HG02623 (cell line): Measurements from ENCODE around the gene HLA-G.
"Not testable (repeated sequence)": the region's sequence is repeated elsewhere in the genome, so short reads cannot be mapped to it uniquely, and the experiment has no call there.

ENCODE experiments used
- ATAC-seq: cut with Tn5 transposase; IDR thresholded peaks from one replicate; pipeline ENCODE4 v1.9.1; 2021; ENCODE audit warnings: moderate library complexity; ENCODE audit not compliant: unreplicated experiment

The HLA-G gene

GRCh38 chr6:29827579-29828470, at the start of gene HLA-G:
Gene HLA-G, plus strand, starts transcription at chr6:29827825. Its CDS starts 20 bp downstream, at chr6:29827845.
- ATAC-seq = no peak

DNA sequence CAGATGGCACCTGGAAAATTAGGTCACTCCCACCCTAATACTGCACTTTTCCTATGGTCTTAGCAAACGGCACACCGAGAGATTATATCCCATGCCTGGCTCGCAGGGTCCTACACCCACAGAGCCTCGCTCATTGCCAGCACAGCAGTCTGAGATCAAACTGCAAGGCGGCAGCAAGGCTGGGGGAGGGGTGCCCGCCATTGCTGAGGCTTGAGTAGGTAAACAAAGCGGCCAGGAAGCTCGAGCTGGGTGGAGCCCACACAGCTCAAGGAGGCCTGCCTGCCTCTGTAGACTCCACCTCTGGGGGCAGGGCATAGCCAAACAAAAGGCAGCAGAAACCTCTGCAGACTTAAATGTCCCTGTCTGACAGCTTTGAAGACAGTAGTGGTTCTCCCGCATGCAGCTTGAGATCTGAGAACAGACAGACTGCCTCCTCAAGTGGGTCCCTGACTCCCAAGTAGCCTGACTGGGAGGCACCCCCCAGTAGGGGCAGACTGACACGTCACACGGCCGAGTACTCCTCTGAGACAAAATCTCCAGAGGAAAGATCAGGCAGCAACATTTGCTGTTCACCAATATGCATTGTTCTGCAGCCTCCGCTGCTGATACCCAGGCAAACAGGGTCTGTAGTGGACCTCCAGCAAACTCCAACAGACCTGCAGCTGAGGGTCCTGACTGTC, 47.5 kb upstream of the HLA-G start:
- ATAC-seq = not testable (repeated sequence)

DNA sequence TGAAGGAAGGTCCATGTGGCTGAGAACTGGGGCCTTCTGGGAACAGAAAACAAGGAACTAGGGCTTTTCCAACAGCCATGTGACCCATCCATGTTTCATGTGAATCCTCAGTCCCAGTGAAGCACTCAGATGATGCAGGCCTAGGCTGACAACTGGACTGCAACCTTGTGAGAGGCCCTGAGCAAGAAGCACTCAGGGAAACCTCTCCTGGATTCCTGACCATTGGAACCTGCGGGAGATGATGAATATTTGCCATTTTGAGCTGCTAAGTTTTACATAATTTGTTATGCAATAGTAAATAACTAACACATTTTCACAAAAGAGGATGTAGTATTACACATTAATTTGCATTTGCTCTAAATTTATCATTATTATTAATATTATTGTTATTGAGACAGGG, 38.4 kb upstream of the HLA-G start:
- no peak for ATAC-seq

DNA sequence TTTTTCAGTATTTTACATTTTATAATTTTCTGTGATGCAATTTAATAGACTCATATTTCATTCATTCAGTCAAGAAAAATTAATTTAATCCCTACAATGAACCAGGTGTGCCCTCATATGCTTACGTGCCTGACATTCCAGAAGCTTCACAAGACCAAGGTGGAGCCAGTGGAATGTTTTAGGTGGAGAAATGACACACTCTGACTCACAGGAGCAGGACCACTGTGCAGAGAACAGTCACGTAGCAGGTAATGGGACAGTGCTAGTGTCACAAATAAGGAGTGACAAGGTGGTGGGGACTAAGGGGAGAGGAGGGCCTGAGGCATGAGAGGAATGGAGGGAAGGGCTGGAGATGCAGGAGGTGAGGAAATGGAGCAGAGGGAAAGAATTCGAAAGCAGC, 37.0 kb upstream of the HLA-G start:
- ATAC-seq = no peak

GRCh38 chr6:29791162-29791561, 36.5 kb upstream of the HLA-G start:
- ATAC-seq = no peak

DNA sequence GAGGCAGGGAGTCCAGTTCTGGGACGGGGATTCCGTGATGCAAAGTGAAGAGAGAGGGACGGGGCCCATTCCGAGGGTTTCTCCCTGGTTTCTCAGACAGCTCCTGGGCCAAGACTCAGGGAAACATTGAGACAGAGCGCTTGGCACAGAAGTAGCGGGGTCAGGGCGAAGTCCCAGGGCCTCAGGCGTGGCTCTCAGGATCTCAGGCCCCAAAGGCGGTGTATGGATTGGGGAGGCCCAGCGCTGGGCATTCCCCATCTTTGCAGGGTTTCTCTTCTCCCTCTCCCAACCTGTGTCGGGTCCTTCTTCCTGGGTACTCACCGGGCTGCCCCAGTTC, 35.9 kb upstream of the HLA-G start:
- no peak for ATAC-seq

- ATAC-seq = no peak
These were observed 35.2 kb upstream of the HLA-G start for GRCh38 chr6:29792123-29793035.

DNA sequence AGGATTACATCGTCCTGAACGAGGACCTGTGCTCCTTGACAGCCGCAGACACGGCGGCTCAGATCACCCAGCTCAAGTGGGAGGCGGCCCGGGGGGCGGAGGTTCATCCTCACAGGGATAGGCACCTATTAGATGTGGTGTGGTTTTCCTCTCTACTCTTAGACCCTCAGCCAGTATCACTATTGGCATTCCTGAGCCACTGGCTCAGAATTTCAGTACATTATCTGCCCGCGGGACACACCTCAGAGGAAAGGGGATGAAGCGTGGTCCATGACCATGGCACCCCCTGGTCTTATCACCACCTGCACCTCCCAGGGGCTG, 34.6 kb upstream of the HLA-G start:
- ATAC-seq = no peak

DNA sequence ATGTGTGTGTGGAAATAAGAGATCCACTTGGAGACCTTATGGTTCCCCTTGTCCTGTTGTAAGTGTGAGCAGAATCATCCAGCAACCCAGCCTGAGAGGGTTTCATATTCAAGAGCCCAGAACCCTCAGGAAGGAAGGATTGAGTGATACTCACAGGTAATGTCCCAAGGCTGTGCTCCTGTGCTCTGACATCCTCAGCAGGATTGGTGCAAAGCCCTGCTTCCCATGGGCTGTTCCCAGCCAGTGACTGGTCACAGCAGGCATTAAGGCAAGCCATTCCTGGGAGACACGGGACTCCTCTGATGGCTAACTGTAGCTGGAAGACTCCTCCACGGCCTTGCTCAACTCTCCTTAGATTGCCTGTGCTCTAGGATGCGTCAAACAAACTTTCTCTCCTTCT, 33.8 kb upstream of the HLA-G start:
- no peak for ATAC-seq

GRCh38 chr6:29796026-29796425, 31.6 kb upstream of the HLA-G start:
- ATAC-seq = no peak

DNA sequence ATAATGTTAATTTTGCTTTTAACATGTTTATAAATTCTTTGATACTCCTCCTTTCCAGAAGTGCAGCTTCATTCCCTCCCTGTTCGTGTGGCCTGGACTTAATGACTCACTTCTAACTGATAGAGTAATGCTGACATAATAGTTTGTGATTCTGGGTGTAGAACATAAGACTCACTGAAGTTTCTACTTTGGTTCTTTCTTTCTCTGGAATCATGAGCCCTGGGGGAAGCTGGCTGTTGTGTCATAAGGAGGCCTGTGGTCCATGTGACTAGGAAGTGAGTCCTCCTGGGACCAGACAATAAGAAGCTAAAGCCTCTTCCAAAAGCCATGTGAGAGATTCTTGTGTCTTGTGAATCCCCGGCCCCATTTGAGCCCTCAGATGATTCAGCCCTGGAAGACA, 30.5 kb upstream of the HLA-G start:
- ATAC-seq = no peak

DNA sequence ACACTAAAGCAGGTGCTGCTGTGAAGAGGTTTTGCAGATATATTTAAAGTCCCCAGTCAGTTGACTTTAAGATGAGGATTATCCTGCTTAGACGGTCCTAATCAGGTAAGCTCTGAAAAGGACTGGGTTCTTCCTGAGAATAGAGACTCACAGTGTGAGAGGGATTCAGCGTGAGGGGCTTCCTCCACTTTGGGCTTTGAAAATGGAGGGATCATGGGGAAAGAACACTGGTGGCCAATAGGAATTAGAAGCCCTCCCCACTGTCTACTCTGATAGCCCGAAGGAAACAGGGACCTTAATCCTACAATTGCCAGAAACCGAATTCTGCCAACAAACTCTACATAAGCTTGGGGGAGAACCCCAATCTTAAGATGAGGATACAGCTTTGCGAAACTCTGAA, 29.7 kb upstream of the HLA-G start:
- no peak for ATAC-seq

GRCh38 chr6:29800254-29800653, 27.4 kb upstream of the HLA-G start:
- no peak for ATAC-seq

- ATAC-seq = no peak
These were observed 21.2 kb upstream of the HLA-G start for GRCh38 chr6:29806387-29806786.

DNA sequence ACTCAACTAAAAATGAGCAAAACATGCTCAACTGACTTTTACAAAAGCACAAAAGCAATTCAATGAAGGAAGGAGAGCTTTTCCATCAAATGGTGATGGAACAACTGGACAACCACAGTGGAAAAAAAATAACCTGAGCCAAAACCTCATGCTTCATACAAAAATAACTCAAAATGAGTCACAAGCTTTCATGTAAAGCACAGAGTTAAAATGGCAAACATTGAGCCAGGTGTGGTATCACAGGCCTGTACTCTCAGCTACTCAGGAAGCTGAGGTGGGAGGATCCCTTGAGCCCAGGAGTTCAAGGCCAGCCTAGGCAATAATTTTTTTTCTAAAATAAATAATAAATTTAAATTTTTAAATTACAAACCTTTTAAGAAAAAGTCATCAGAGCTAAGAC, 18.4 kb upstream of the HLA-G start:
- no peak for ATAC-seq

DNA sequence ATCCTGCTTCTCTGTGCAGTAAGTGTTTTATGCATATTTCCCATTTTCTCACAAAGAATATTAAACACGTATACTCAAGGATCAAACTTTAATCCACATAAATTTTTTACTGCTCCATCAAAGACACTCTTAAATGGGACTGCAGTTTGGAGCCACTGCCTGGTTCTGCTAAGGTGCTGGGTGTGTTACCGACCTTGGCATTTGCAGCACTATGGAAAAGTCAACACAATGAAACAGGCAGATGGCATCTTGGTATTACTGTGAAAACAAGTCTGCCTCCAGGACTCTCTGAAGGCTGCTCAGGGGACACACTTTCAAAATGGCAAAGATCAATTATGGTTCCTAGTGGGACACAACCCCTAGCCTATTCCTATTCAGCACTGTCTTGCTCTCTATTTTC, 17.3 kb upstream of the HLA-G start:
- no peak for ATAC-seq

- ATAC-seq = no peak
These were observed 16.2 kb upstream of the HLA-G start for GRCh38 chr6:29811377-29811776.

DNA sequence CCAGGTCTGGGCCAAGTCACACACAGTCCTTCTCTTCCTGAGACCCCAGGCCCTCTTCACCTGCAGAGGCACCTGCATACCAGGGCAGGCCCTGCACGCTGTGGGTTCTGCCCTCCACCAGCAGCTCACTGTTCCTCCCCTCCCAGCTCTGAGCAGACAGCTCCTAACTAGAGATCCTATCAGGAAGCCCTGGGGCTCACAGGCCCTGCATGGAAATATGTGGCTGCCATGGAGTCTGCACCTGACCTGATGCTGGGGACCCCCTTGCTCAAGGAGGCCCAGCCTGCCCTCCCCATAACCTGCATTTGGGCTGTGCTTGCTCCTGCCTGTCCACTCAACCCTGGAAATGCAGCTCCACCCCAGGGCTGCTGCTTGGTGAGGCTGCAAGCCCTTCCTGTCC, 14.6 kb upstream of the HLA-G start:
- ATAC-seq = no peak

DNA sequence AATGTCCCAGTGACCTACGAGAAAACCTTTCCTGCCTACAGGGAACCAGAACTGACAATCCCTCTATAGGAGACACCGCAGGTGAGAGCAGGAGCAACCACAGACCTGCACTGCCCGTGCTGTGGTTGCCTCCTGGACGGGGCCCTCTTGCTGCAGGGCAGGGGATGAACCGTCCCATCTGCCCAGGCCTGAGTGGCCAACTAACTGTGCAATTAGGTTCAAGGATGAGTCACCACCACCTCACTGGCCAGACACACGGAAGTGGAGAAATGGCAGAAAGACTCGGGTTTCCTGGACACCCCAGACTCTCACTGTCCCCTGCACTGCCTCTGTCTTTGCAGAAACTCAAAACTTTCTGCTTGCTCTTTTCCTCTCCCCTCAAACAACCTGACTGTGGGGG, 13.8 kb upstream of the HLA-G start:
- ATAC-seq = no peak

- ATAC-seq = no peak
These were observed 13.1 kb upstream of the HLA-G start for GRCh38 chr6:29814379-29815117.
